HAP-1 (cell line): ENCODE measurements around the gene GARIN3.

ENCODE experiments used
- DNase-seq, 2 experiments: peaks; one replicate each; pipeline ENCODE4 v3.0.0-alpha.2; 2016 to 2020; ENCODE audit warnings: low spot score in 2 of 2
- H3K27me3 ChIP-seq: fragments of 250-450 bp; sonication (Bioruptor Pico); 2 replicates; pipeline ENCODE4 v1.5.1; 2020; ENCODE audit warnings: low read depth, mild to moderate bottlenecking, moderate library complexity
- H3K36me3 ChIP-seq: fragments of 250-450 bp; sonication (Bioruptor Pico); replicated peaks from 2 replicates; pipeline ENCODE4 v1.5.1; 2020; ENCODE audit warnings: mild to moderate bottlenecking
- H3K4me1 ChIP-seq: fragments of 250-450 bp; sonication (Bioruptor Pico); 2 replicates; pipeline ENCODE4 v1.5.1; 2020; ENCODE audit warnings: mild to moderate bottlenecking
- H3K4me3 ChIP-seq: fragments of 250-450 bp; sonication (Bioruptor Pico); 2 replicates; pipeline ENCODE4 v1.5.1; 2020; ENCODE audit warnings: mild to moderate bottlenecking, moderate library complexity
- H3K9me3 ChIP-seq: fragments of 250-450 bp; sonication (Bioruptor Pico); 2 replicates; pipeline ENCODE4 v1.5.1; 2020; ENCODE audit warnings: mild to moderate bottlenecking, moderate library complexity
- in situ Hi-C: fragments of 300-500 bp; cut with MboI; formaldehyde crosslinking; loops from 3 replicates; pipeline ENCODE4 v1.14.3; 2020; ENCODE audit warnings: low sequenced_read_pairs, inconsistent platforms, mixed read lengths

Gene GARIN3

GRCh38 chr5:157175071-157175612, 9.1 kb upstream of the GARIN3 start:
- Histone ChIP-seq H3K36me3 (no peaks in the 10 kb centered on the region), H3K27me3 (no peaks in the 10 kb centered on the region), H3K4me3 (no peak overlapping the region), H3K4me1 (no peaks in the 10 kb centered on the region), H3K9me3 (no peaks in the 10 kb centered on the region)
- in situ Hi-C loops, result no loop called here
- DNase-seq, result no peak

GRCh38 chr5:157172403-157172802, 6.3 kb upstream of the GARIN3 start:
- in situ Hi-C loops, result no loop called here
- no peak for DNase-seq
- Histone ChIP-seq H3K27me3 (peaks cover 5% of the 10 kb centered on the region; the same call in 1 of the 2 replicates), H3K36me3 (no peaks in the 10 kb centered on the region), H3K4me3 (no peak overlapping the region), H3K9me3 (no peaks in the 10 kb centered on the region), H3K4me1 (no peaks in the 10 kb centered on the region)

GRCh38 chr5:157168286-157168685, 2.2 kb upstream of the GARIN3 start:
- no peak for DNase-seq
- Histone ChIP-seq H3K9me3 (no peaks in the 10 kb centered on the region), H3K4me3 (no peak overlapping the region), H3K4me1 (no peaks in the 10 kb centered on the region), H3K36me3 (no peaks in the 10 kb centered on the region), H3K27me3 (peaks cover 5% of the 10 kb centered on the region; the same call in 1 of the 2 replicates)
- in situ Hi-C loops, result no loop called here

GRCh38 chr5:157167214-157167621, 1.2 kb upstream of the GARIN3 start:
- in situ Hi-C loops, result no loop called here
- H3K27me3 ChIP-seq, result peaks cover 5% of the 10 kb centered on the region; the same call in 1 of the 2 replicates
- no peak overlapping the region for H3K4me3 ChIP-seq
- H3K4me1 ChIP-seq, result no peaks in the 10 kb centered on the region
- no peak for DNase-seq
- no peaks in the 10 kb centered on the region for H3K9me3 ChIP-seq
- no peaks in the 10 kb centered on the region for H3K36me3 ChIP-seq

GRCh38 chr5:157165668-157166067, 396 bp downstream of the GARIN3 start:
- Histone ChIP-seq H3K4me3 (no peak overlapping the region), H3K27me3 (peaks cover 7% of the 10 kb centered on the region), H3K36me3 (no peaks in the 10 kb centered on the region), H3K4me1 (no peaks in the 10 kb centered on the region), H3K9me3 (no peaks in the 10 kb centered on the region)
- in situ Hi-C loops, result no loop called here
- DNase-seq, result no peak

GRCh38 chr5:157165261-157165660, 803 bp downstream of the GARIN3 start:
- DNase-seq, result no peak
- Histone ChIP-seq H3K4me1 (no peaks in the 10 kb centered on the region), H3K36me3 (no peaks in the 10 kb centered on the region), H3K9me3 (no peaks in the 10 kb centered on the region), H3K27me3 (peaks cover 8% of the 10 kb centered on the region), H3K4me3 (no peak overlapping the region)
- in situ Hi-C loops, result no loop called here

GRCh38 chr5:157164521-157164920, 1.5 kb downstream of the GARIN3 start:
- no peaks in the 10 kb centered on the region for H3K36me3 ChIP-seq
- peaks cover 8% of the 10 kb centered on the region for H3K27me3 ChIP-seq
- H3K4me3 ChIP-seq, result no peak overlapping the region
- in situ Hi-C loops, result no loop called here
- H3K9me3 ChIP-seq, result no peaks in the 10 kb centered on the region
- no peak for DNase-seq
- H3K4me1 ChIP-seq, result no peaks in the 10 kb centered on the region

- H3K4me1 ChIP-seq, result no peaks in the 10 kb centered on the region
- no peaks in the 10 kb centered on the region for H3K36me3 ChIP-seq
- in situ Hi-C loops, result no loop called here
- no peaks in the 10 kb centered on the region for H3K9me3 ChIP-seq
- no peak for DNase-seq
- no peak overlapping the region for H3K4me3 ChIP-seq
- peaks cover 8% of the 10 kb centered on the region for H3K27me3 ChIP-seq
Measured at GRCh38 chr5:157162919-157163510, 3.0 kb downstream of the GARIN3 start.

- no peaks in the 10 kb centered on the region for H3K36me3 ChIP-seq
- DNase-seq, result no peak
- peaks cover 3% of the 10 kb centered on the region; the same call in 1 of the 2 replicates for H3K27me3 ChIP-seq
- no peaks in the 10 kb centered on the region for H3K4me1 ChIP-seq
- H3K9me3 ChIP-seq, result no peaks in the 10 kb centered on the region
- in situ Hi-C loops, result no loop called here
- no peak overlapping the region for H3K4me3 ChIP-seq
Measured at GRCh38 chr5:157161996-157162395, 4.1 kb downstream of the GARIN3 start.

GRCh38 chr5:157160001-157160400, 6.1 kb downstream of the GARIN3 start:
- H3K27me3 ChIP-seq, result peaks cover 3% of the 10 kb centered on the region; the same call in 1 of the 2 replicates
- in situ Hi-C loops, result no loop called here
- DNase-seq, result no peak
- H3K9me3 ChIP-seq, result no peaks in the 10 kb centered on the region
- no peak overlapping the region for H3K4me3 ChIP-seq
- no peaks in the 10 kb centered on the region for H3K4me1 ChIP-seq
- H3K36me3 ChIP-seq, result no peaks in the 10 kb centered on the region

GRCh38 chr5:157159209-157159751, 6.8 kb downstream of the GARIN3 start:
- H3K9me3 ChIP-seq, result no peaks in the 10 kb centered on the region
- in situ Hi-C loops, result no loop called here
- no peak for DNase-seq
- no peaks in the 10 kb centered on the region for H3K36me3 ChIP-seq
- H3K4me3 ChIP-seq, result no peak overlapping the region
- peaks cover 3% of the 10 kb centered on the region; the same call in 1 of the 2 replicates for H3K27me3 ChIP-seq
- H3K4me1 ChIP-seq, result no peaks in the 10 kb centered on the region

- in situ Hi-C loops, result no loop called here
- DNase-seq, result no peak
- Histone ChIP-seq H3K4me3 (no peak overlapping the region), H3K4me1 (no peaks in the 10 kb centered on the region), H3K9me3 (no peaks in the 10 kb centered on the region), H3K27me3 (peaks cover 3% of the 10 kb centered on the region; the same call in 1 of the 2 replicates), H3K36me3 (no peaks in the 10 kb centered on the region)
Measured at GRCh38 chr5:157157293-157157891, 8.7 kb downstream of the GARIN3 start.

GRCh38 chr5:157155297-157155696, 10.8 kb downstream of the GARIN3 start:
- H3K36me3 ChIP-seq, result no peaks in the 10 kb centered on the region
- H3K27me3 ChIP-seq, result no peaks in the 10 kb centered on the region
- in situ Hi-C loops, result no loop called here
- no peak for DNase-seq
- no peaks in the 10 kb centered on the region for H3K4me1 ChIP-seq
- H3K4me3 ChIP-seq, result no peak overlapping the region
- no peaks in the 10 kb centered on the region for H3K9me3 ChIP-seq

- in situ Hi-C loops, result no loop called here
- no peak for DNase-seq
- no peak overlapping the region for H3K4me3 ChIP-seq
- H3K27me3 ChIP-seq, result no peaks in the 10 kb centered on the region
- no peaks in the 10 kb centered on the region for H3K9me3 ChIP-seq
- H3K4me1 ChIP-seq, result no peaks in the 10 kb centered on the region; the same call in 1 of the 2 replicates
- no peaks in the 10 kb centered on the region for H3K36me3 ChIP-seq
Measured at GRCh38 chr5:157150995-157151394, 15.1 kb downstream of the GARIN3 start.
